GM18505 (cell line): ENCODE measurements around the gene DGLUCY.

Experiments used
- ATAC-seq: cut with Tn5 transposase; IDR thresholded peaks from one replicate; pipeline ENCODE4 v1.9.1; 2021; ENCODE audit not compliant: unreplicated experiment
- POLR2A ChIP-seq: IDR thresholded peaks from 4 replicates; pipeline ENCODE4 v1.6.1; 2011; ENCODE audit warnings: borderline replicate concordance; ENCODE audit not compliant: insufficient read depth, insufficient read length; ENCODE audit errors: extremely low read depth

Gene DGLUCY

DNA sequence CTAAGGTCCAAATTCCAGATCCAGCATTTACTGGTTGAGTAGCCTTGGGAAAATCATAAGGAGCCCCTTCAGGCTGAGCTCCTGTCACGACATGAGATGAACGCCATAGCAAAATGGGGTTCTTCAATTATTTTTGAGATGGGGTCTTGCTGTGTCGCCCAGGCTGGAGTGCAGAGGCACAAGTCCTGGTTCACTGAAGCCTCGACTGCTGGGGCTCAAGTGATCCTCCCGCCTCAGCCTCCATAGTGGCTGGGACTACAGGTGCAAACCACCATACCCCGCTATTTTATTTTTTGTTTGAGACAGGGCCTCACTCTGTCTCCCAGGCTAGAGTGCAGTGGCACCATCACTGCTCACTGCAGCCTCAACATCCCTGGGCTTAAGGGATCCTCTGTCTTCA is 156.3 kb downstream of the DGLUCY start:
- TF ChIP-seq POLR2A = no peak

DNA sequence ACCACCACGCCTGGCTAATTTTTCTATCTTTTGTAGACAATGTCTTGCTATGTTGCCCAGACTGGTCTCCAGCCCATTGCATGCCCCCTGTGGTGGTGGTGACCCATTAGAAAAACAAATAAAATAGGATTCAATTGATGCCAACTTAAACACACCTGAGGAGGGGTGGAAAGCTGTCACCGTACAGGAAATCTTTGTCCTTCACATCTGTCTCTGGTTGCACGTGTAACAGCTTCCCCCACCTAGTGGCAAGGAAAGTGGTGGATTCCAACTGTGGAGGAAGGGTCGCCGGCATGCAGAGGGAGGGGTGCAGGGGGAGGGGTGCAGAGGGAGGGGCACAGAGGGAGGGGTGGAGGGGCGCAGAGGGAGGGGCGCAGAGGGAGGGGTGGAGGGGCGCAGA is 156.7 kb downstream of the DGLUCY start:
- TF ChIP-seq POLR2A = no peak
- ATAC-seq = no peak

More for the DNA sequence above, 156.3 kb downstream of the DGLUCY start:
- ATAC-seq = no peak

DNA sequence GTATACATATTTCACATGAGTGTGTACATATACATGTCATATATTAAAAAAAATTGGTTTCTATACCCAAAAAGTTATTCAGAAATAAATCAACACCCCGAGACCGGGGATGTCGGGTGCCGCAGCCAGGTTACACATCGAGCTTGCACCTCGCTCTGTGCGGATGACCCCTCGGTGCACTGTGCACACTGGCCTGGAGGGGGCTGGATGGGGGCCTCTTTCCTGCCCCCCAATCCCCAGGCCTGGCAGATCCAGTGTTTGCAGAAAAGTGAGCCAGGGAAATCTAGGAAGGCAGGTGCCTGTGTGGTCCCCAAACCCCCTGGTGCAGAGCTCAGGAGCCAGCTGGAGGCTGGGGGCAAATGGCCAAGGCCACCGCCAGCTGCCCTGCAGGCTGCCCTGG is 157.8 kb downstream of the DGLUCY start:
- no peak for TF ChIP-seq POLR2A
- ATAC-seq = no peak

DNA sequence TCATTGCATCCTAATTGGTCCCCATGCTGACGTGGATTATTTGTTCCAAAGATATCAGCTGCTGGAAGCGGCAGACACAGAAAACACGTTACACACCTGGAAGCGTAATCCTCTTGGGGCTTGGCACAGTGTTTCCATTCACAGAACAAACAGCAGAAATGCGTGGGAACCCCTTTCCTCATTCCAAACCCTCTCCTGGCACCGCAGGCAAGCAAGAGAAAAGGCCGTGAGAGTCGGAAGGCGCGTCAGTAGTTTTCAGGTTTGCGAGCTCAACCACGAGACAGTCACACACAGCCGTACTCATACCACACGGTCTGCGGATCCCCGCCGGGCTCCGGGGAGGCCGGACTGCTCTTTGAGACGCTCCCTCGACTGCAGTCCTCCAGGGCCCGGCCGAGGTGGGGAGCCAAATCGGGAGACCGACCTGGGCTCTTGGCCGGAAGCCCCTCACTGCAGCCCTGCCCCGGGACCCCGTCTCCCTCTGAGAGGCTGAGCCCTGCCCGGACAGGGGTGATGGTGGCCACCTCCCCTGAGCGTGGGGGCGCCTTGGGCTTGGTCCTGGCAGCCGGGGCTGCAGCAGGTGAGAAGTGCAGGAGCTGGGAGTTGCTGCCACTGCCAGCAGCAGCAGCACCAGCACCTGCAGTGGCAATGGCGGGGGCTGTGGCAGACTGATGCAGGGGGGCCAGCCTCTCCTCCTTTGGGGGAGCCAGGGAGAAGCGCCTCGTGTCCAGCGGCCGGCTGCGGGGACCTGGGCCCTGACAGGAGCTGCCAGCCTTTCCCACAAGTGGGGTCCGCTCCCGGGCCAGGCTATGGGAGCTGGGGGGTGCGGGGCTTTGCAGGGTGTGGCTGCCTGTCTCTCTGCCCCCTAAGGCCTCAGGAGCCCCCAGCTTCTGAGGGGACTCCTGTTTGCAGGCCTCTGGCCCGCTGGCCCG is 158.7 kb downstream of the DGLUCY start:
- TF ChIP-seq POLR2A = no peak
- no peak for ATAC-seq

DNA sequence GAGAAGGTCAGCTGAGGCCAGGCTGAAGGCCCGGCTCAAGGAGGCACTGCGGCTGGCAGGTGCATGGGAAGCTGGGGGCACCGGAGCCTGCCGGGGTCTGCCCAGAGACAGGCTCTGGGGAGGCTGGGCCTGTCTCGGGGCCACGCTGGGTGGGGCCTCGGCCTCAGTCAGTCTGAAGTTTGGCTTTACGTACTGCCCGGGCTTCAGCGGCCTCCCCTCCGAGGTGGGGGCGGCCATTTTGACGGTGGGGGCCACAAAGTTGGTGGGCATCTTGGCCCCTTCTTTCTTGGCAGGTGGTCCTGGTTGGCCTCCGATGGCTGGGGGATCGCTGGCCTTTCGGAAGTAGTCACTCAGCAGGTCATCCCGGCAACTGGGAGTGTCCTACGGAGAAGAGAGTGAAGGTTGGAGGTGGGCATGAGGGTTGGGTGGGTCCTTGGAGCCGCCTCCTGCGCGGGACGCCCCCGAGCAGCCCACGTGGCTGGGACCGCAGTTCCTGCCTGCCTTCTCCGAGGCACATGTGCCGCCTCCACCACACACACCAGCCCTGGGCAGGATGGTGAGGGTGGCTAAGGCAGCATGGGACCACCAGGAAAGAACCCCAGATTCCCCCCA is 159.5 kb downstream of the DGLUCY start:
- TF ChIP-seq POLR2A = no peak
- ATAC-seq = no peak

DNA sequence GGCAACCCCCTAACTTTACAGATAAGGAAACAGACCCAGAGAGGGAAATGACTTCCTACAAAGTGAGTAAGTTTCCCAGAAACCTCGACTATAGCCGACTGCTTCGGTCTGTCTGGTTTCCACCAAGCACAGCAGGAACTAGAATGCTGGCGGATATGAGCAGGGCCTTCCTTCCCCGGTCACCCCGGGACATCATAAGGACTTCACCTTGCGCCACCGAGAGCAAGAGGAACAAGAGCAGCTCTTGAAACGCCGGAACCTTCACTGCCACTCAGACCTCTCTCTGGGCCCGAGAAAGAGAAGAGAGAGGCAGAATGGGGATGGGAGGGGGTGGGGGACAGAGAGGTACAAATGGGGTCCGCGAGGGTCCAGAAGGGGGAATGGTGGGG is 160.0 kb downstream of the DGLUCY start:
- no peak for ATAC-seq
- no peak for TF ChIP-seq POLR2A

DNA sequence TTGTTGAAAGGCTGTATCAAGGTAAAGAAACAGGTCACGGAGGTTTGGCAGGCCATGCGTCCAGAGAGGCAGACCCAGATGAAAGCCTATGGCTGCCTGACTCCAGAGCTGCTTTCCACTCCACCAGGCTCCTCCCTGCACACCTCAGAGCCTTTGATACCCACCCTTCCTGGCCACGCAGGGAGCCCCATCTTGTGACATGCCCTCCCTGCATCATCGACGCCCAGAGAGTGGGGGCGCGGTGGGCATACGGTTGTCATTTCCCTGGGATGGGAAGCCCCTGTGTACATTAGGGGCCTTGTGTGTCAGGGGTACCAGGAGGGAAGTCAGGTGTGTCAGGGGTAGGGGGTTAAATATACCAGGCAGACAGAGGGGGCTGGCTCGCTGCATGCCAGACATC is 160.9 kb downstream of the DGLUCY start:
- TF ChIP-seq POLR2A = no peak
- no peak for ATAC-seq
